Aorta (tissue), 5 donors: ENCODE measurements around the gene CUX1. TPM values are rescaled to one million over a fixed set of nuclear protein-coding genes. Genes with fewer than 3 reads are reported as not detected.
A peak's percentile ranks its signal among the peaks of the same experiment; 100 is the strongest.
"Not testable (repeated sequence)": the region's sequence is repeated elsewhere in the genome, so short reads cannot be mapped to it uniquely, and the experiment has no call there.

Experiments used
- ATAC-seq: fragments of 200-7000 bp; cut with Tn5 transposase; one replicate; pipeline ENCODE4 v1.9.1; 2022; ENCODE audit warnings: moderate library complexity; ENCODE audit not compliant: low FRiP score
- DNase-seq, 2 donors: peaks; one replicate each; pipeline ENCODE4 v3.0.0-alpha.2; 2020
- H3K27ac ChIP-seq, 2 donors: one replicate each; pipeline ENCODE4 v1.5.1; 2013; ENCODE audit warnings: low read length in 2 of 2, mild to moderate bottlenecking in 2 of 2, moderate library complexity in 2 of 2, control low read depth in 1 of 2, inconsistent platforms in 1 of 2, low read depth in 1 of 2
- H3K27me3 ChIP-seq, 2 donors: one replicate each; pipeline ENCODE4 v1.6.1; 2013; ENCODE audit warnings: control low read depth in 1 of 2, low read length in 1 of 2, mild to moderate bottlenecking in 1 of 2, moderate library complexity in 1 of 2; ENCODE audit not compliant: insufficient read depth in 2 of 2, control insufficient read depth in 1 of 2
- H3K36me3 ChIP-seq, 2 donors: one replicate each; pipeline ENCODE4 v1.6.1; 2013; ENCODE audit warnings: control low read depth in 1 of 2, low read length in 1 of 2, mild to moderate bottlenecking in 1 of 2; ENCODE audit not compliant: insufficient read depth in 2 of 2, control insufficient read depth in 1 of 2
- H3K4me1 ChIP-seq, 2 donors: one replicate each; pipeline ENCODE4 v1.6.1; 2013; ENCODE audit warnings: low read length in 2 of 2, control low read depth in 1 of 2, mild to moderate bottlenecking in 1 of 2, moderate library complexity in 1 of 2; ENCODE audit not compliant: insufficient read depth in 2 of 2, control insufficient read depth in 1 of 2
- H3K4me3 ChIP-seq, 2 donors: one replicate each; pipeline ENCODE4 v1.5.1; 2013; ENCODE audit warnings: low read length in 2 of 2, control low read depth in 1 of 2, mild to moderate bottlenecking in 1 of 2
- H3K9me3 ChIP-seq: one replicate; pipeline ENCODE4 v1.6.1; 2013; ENCODE audit warnings: mild to moderate bottlenecking, low read length; ENCODE audit not compliant: control insufficient read depth
- WGBS, 2 donors: extraction: QIAGEN DNeasy Blood & Tissue Kit; methylation state at CpG; one replicate each; pipeline ENCODE4 v1.1.7; 2013; 5-methylcytosine and 5-hydroxymethylcytosine counted together
- intact Hi-C, 2 donors: fragments of 100-400 bp; cut with DNase I; formaldehyde crosslinking; loops; one replicate each; pipeline versions ENCODE4 v1.14.2 to v1.15.0; 2022
- polyA plus RNA-seq, 2 donors: library from polyadenylated mRNA; stranded (reverse); fragments of 200-250 nt; gene quantifications; one replicate each; pipeline ENCODE4 v1.2.3, GENCODE V29; 2013
- total RNA-seq, 2 donors: library from RNA; stranded (reverse); fragmentation: NEBNext Ultra II Directional; extraction: Animal tissue kit (Norgen Biotek cat#: 25700); gene quantifications; one replicate each; pipeline ENCODE4 v1.2.1, GENCODE V29; 2021
- donor health status: healthy with polysubstance abuse.
- donor health status: Bipolar disorder and iron deficiency.
- donor health status: DM: no; HTN: no; CAD: no.
- donor health status: DM: no; HTN: no; CAD: no.
- donor health status: DM: yes; HTN: yes; CAD: no.

CUX1 gene
- total and polyA plus RNA-seq, 4 donors: 51.6 to 159 (median 94.1) TPM

DNA sequence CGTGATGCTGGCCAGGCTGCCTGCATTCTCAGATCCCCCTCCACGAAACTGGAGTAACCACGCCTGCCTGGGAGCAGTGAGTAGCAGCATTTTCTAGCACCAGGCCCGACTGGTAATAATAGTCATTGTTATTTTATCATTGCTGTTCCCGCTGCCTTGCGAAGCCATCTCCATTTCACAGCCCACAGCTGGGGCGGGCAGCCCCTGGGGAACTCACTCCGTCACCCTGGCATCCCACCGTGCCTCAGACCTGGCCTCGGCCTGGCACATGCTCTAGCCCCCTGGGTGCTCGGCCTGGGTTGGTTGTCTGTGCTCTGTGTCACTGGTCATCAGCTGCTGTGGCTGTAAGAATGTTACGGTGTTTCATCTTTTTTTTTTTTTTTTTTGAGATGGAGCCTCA, 411.5 kb downstream of the CUX1 start:
- no peak for DNase-seq
- intact Hi-C loops: no loop called here
- no peaks in the 10 kb centered on the region for H3K4me1 ChIP-seq
- ATAC-seq: no peak
- H3K36me3 ChIP-seq: peaks cover 0 to 4% of the 10 kb centered on the region in 2 donors
- H3K27ac ChIP-seq: no peak overlapping the region
- WGBS, 2 donors: 89 to 92% methylated on average over 11 to 12 of the region's 12 CpGs
- H3K4me3 ChIP-seq: no peak overlapping the region
- no peaks in the 10 kb centered on the region for H3K27me3 ChIP-seq
- no peaks in the 10 kb centered on the region for H3K9me3 ChIP-seq

DNA sequence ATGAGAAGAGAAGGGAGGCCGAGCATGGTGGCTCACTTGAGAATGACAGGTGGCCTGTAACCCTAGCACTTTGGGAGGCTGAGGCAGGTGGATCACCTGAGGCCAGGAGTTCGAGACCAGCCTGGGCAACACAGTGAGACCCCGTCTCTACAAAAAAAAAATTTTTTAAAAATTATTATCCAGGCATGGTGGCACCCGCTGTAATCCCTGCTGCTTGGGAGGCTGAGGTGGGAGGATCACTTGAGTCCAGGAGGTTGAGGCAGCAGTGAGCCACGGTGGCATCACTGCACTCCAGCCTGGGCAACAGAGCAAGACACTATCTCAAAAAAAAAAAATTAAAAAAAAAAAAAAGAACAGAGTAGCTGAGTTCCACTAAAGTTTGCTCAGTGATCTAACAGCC, 412.7 kb downstream of the CUX1 start:
- intact Hi-C loops: loop anchor here (2.0 to 10.0 kb wide), 4 partner anchors 17 to 685 kb away; no protein-coding TSS in a partner anchor
- H3K9me3 ChIP-seq, H3K27me3 ChIP-seq, DNase-seq, H3K4me3 ChIP-seq, H3K27ac ChIP-seq, ATAC-seq, H3K4me1 ChIP-seq, H3K36me3 ChIP-seq: not testable (repeated sequence)
- WGBS, 2 donors: 82 to 92% methylated on average over 5 of the region's 5 CpGs

DNA sequence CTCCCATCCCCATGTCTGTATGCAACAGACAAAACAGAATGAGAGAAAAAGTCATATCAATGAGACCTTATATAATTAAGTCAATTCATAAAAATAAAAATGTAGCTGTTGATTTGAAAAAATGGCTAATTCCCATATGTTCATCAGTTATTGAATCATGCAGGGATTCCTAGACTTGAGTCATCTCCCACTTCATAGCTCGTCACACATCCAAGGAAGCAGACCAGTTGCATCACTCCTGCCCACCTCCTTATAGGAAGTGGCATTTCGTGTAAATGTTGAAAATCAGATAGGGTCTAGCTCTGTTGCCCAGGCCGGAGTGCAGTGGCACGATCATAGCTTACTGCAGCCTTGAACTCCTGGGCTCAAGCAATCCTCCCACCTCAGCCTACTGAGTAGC, 413.2 kb downstream of the CUX1 start:
- Histone ChIP-seq H3K27ac (no peak overlapping the region), H3K4me1 (no peaks in the 10 kb centered on the region), H3K4me3 (no peak overlapping the region), H3K9me3 (no peaks in the 10 kb centered on the region), H3K36me3 (peaks cover 3 to 8% of the 10 kb centered on the region in 2 donors), H3K27me3 (no peaks in the 10 kb centered on the region)
- intact Hi-C loops: loop anchor here (2.0 to 10.0 kb wide), 4 partner anchors 16 to 686 kb away; no protein-coding TSS in a partner anchor
- whole genome bisulfite sequencing, 2 donors: 94 to 96% methylated on average over 4 of the region's 4 CpGs
- ATAC-seq: no peak
- DNase-seq: no peak

DNA sequence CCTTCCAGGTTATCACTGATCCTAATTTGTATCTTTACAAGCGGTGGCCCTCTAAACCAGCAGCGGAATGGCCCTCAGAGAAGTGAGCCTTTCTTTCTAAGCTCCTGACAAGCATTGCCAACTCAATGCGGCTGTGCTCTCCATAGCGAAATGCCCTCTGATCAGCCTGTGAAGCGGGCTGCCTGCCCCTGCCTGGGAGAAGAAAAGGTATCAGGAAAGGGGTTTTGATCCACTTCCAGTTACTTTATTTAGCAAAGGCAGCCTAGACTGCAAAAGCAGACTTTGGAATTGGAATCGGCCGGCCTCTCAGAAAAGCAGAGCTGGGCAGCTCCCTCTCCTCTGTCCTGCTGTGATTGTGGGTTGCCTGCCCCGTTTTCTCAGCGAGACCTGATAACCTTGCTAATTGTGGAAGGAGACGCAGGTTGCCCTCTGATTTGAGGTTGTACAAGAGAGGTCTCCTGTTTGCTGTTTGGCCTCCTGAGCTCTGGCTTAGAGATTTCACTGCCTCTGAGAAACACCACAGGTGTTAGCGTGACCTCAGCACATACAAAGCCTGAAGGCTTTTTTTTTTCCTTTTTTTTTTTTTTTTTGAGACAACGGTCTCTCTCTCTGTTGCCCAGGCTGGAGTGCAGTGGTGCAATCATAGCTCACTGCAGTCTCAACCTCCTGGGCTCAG, 415.3 kb downstream of the CUX1 start:
- intact Hi-C loops: loop anchor here (10.0 kb wide), 3 partner anchors 548 to 688 kb away; no protein-coding TSS in a partner anchor
- Histone ChIP-seq H3K4me1 (no peaks in the 10 kb centered on the region), H3K36me3 (peaks cover 3 to 9% of the 10 kb centered on the region in 2 donors), H3K9me3 (no peaks in the 10 kb centered on the region), H3K27me3 (no peaks in the 10 kb centered on the region), H3K4me3 (no peak overlapping the region), H3K27ac (no peak overlapping the region)
- WGBS, 2 donors: 25 to 36% methylated on average over 12 of the region's 12 CpGs
- ATAC-seq (no peak), DNase-seq (no peak)

DNA sequence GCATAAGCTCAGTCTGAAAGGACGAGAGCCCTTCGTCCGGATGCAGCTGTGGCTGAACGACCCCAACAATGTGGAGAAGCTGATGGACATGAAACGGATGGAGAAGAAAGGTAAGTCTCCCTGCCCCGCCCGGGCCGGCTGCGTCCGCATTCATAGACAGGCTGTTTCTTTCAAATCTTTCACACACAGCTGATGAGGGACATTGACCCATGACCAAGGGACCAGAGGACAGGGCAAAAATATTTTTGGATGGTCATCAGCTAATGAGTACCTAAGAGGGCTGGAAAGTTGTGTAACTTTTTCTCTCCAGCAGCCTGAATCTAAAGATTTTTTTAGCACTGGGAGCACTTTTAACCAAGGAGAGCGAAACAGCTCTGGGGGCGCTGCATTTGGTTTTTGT, 416.7 kb downstream of the CUX1 start:
- intact Hi-C loops: loop anchor here (10.0 kb wide), 3 partner anchors 549 to 689 kb away; no protein-coding TSS in a partner anchor
- H3K4me3 ChIP-seq: no peak overlapping the region
- no peak overlapping the region for H3K27ac ChIP-seq
- peaks cover 3 to 7% of the 10 kb centered on the region in 2 donors for H3K36me3 ChIP-seq
- no peaks in the 10 kb centered on the region for H3K4me1 ChIP-seq
- WGBS, 2 donors: 93 to 95% methylated on average over 12 of the region's 12 CpGs
- H3K9me3 ChIP-seq: no peaks in the 10 kb centered on the region
- no peaks in the 10 kb centered on the region for H3K27me3 ChIP-seq
- no peak for DNase-seq
- ATAC-seq: no peak

DNA sequence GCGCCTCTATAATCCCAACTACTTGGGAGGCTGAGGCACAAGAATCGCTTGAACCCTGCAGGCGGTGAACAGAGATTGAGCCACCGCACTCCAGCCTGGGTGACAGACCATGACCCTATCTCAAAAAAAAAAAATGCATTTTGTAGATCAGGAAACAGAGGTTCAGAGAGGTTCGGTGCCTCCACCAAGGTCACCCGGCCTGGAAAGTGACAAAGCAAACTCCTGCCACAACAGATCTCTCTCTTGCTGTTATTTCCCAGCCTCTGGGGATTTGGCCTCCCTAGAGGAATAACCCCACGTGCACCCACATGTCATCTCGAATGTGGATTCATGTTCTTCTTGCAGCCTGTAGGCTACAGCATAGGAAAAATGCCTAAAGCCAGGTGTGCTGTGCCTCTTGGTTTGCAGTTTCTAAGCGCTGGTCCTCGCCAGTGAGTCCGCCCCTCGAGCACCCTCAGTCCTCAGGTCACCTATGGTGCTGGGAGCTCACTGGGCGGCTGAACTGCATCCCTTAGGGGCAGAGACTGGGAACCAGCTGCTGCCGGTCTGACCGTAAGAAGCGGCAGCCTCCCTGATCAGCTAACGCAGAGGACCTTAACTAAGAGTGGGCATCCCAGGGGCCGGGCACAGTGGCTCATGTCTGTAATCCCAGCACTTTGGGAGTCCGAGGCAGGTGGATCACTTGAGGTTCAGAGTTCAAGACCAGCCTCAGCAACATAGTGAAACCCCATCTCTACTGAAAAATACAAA, 417.6 kb downstream of the CUX1 start:
- DNase-seq: no peak
- ATAC-seq: no peak
- Histone ChIP-seq H3K27me3 (no peaks in the 10 kb centered on the region), H3K9me3 (no peaks in the 10 kb centered on the region), H3K4me3 (no peak overlapping the region), H3K4me1 (no peaks in the 10 kb centered on the region), H3K27ac (no peak overlapping the region), H3K36me3 (peaks cover 3 to 7% of the 10 kb centered on the region in 2 donors)
- WGBS, 2 donors: 92% methylated on average over 19 of the region's 19 CpGs
- intact Hi-C loops: loop anchor here (5.0 to 10.0 kb wide), 4 partner anchors 418 to 690 kb away; partner anchors contain the start of gene CUX1 (in 1 of the 2)

DNA sequence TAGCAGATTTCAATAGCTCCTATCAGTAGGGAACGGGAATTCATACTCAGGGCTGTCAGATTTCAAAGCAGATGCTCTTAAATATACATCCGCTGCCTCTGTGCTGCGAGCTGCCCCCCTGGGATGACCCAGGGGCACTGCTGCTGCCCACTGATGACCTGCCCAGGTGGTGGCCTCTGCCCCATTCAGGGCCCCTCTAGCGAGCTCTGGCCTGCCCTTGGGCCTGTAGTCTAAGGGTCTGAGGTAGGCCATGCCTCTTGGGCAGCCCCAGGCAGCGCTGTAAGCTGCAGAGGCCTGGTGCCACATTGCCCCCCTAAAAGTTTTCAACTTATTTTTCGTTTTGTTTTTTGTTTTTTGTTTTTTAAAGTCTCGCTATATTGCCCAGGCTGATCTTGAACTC, 418.7 kb downstream of the CUX1 start:
- DNase-seq (no peak), ATAC-seq (peak; percentile 50)
- H3K27me3 ChIP-seq: no peaks in the 10 kb centered on the region
- 91% methylated on average over 7 of the region's 7 CpGs for WGBS, 2 donors
- no peaks in the 10 kb centered on the region for H3K4me1 ChIP-seq
- no peak overlapping the region for H3K27ac ChIP-seq
- H3K36me3 ChIP-seq: peaks cover 3 to 7% of the 10 kb centered on the region in 2 donors
- no peaks in the 10 kb centered on the region for H3K9me3 ChIP-seq
- no peak overlapping the region for H3K4me3 ChIP-seq
- intact Hi-C loops: loop anchor here (5.0 to 10.0 kb wide), 4 partner anchors 419 to 691 kb away; partner anchors contain the start of gene CUX1 (in 1 of the 2)

DNA sequence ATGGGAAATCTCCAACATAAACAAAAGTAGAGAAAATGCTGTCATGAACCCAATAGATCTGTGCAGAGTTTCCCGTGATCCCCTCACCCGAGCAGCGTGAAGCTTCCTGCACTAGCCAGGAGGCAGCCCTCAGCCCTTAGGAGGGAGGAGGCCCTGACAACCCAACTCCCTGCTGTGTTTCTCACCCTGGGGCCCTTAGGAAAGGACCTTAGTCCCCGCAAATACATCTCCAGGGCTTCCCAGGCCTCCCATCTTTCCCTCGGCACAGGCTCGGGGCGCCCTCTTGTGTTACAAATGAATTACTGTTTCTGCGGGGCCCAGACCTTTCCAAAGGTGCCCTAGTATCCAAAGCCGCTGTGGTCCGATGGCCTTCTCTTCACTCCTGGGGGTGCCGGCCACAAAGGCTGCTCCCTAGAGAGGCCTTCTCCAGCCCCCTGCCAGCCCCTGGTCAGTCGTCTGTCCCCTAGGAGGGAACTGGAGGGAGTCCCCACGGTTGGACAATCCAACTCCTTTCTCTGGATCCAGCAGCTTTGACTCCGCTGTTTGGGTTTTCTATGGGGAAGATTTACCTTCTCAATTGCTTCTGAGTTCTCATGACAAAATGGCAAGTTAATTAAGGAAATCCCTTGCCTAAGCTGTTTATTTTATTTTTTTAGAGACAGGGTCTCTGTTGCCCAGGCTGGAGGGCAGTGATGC, 419.3 kb downstream of the CUX1 start:
- Histone ChIP-seq H3K27me3 (no peaks in the 10 kb centered on the region), H3K27ac (no peak overlapping the region), H3K4me3 (no peak overlapping the region), H3K36me3 (peaks cover 3 to 7% of the 10 kb centered on the region in 2 donors), H3K4me1 (no peaks in the 10 kb centered on the region), H3K9me3 (no peaks in the 10 kb centered on the region)
- intact Hi-C loops: loop anchor here (1.0 to 10.0 kb wide), 5 partner anchors 419 to 692 kb away; partner anchors contain the start of gene CUX1 (in 1 of the 2)
- ATAC-seq (peak; percentile 79), DNase-seq (peak; percentile 61 to 82)
- 23% methylated on average over 14 of the region's 14 CpGs for WGBS, 2 donors
